Neural cell (in vitro differentiated cells): Measurements from ENCODE around the gene RAP1GAP2. TPM values are rescaled to one million over a fixed set of nuclear protein-coding genes. Genes with fewer than 3 reads are reported as not detected.

Experiments
- H2AFZ ChIP-seq: fragments of 200-600, 300-800 bp; sonication (generic), shearing (Covaris generic); 2 replicates; pipeline ENCODE4 v1.6.0; 2014; ENCODE audit warnings: low read depth, mild to moderate bottlenecking, antibody characterized with exemption, low read length, moderate library complexity
- H3F3A ChIP-seq: fragments of 200-600 bp; shearing (Covaris generic); 2 replicates; pipeline ENCODE4 v1.6.1; 2016; ENCODE audit warnings: mild to moderate bottlenecking, moderate library complexity, mixed read lengths, antibody characterized with exemption, low read length; ENCODE audit not compliant: insufficient read depth, poor library complexity, severe bottlenecking
- H3K27ac ChIP-seq: fragments of 200-600, 300-800 bp; sonication (generic), shearing (Covaris generic); 2 replicates; pipeline ENCODE4 v1.5.1; 2014; ENCODE audit warnings: mild to moderate bottlenecking, low read length, moderate library complexity
- H3K27me3 ChIP-seq: fragments of 300-800, 200-600 bp; sonication (generic), shearing (Covaris generic); 2 replicates; pipeline ENCODE4 v1.6.0; 2014; ENCODE audit warnings: mild to moderate bottlenecking, low read depth, low read length, moderate library complexity; ENCODE audit not compliant: insufficient read depth
- H3K36me3 ChIP-seq: fragments of 300-800, 200-600 bp; sonication (generic), shearing (Covaris generic); 2 replicates; pipeline ENCODE4 v1.5.1; 2014; ENCODE audit warnings: mild to moderate bottlenecking, antibody characterized with exemption, low read length, moderate library complexity; ENCODE audit not compliant: insufficient read depth
- H3K4me2 ChIP-seq: fragments of 300-800, 200-600 bp; sonication (generic), shearing (Covaris generic); 2 replicates; pipeline ENCODE4 v1.6.0; 2014; ENCODE audit warnings: mild to moderate bottlenecking, low read length
- H3K4me3 ChIP-seq: fragments of 300-800, 200-600 bp; sonication (generic), shearing (Covaris generic); 2 replicates; pipeline ENCODE4 v1.5.1; 2014; ENCODE audit warnings: mild to moderate bottlenecking, low read length, moderate library complexity
- H3K79me2 ChIP-seq: fragments of 200-600 bp; shearing (Covaris generic); replicated peaks from 2 replicates; pipeline ENCODE4 v1.6.0; 2014; ENCODE audit warnings: mild to moderate bottlenecking, low read length, moderate library complexity; ENCODE audit not compliant: insufficient read depth
- H3K9ac ChIP-seq: fragments of 300-800, 200-600 bp; sonication (generic), shearing (Covaris generic); 2 replicates; pipeline ENCODE4 v1.6.1; 2016; ENCODE audit warnings: mild to moderate bottlenecking, low read length, mixed read lengths
- H3K9me2 ChIP-seq: fragments of 200-600 bp; shearing (Covaris generic); 2 replicates; pipeline ENCODE4 v1.6.1; 2016; ENCODE audit warnings: mild to moderate bottlenecking, low read length, mixed read lengths; ENCODE audit not compliant: insufficient read depth
- H3K9me3 ChIP-seq: fragments of 200-600, 300-800 bp; sonication (generic), shearing (Covaris generic); 2 replicates; pipeline ENCODE4 v1.6.1; 2016; ENCODE audit warnings: mild to moderate bottlenecking, mixed run types, low read length, moderate library complexity, mixed read lengths
- H4K20me1 ChIP-seq: fragments of 200-600 bp; shearing (Covaris generic); 2 replicates; pipeline ENCODE4 v1.6.1; 2016; ENCODE audit warnings: mild to moderate bottlenecking, mixed run types; ENCODE audit not compliant: insufficient read depth
- CTCF ChIP-seq: fragments of 450-650 bp; IDR thresholded peaks from 2 replicates; pipeline ENCODE4 v1.5.1; 2014; ENCODE audit warnings: antibody characterized with exemption, mild to moderate bottlenecking, moderate library complexity; ENCODE audit not compliant: poor library complexity, severe bottlenecking
- EP300 ChIP-seq: fragments of 450-650 bp; conservative IDR thresholded peaks from 2 replicates; pipeline ENCODE4 v1.6.1; 2014; ENCODE audit warnings: antibody characterized with exemption, mild to moderate bottlenecking, moderate library complexity; ENCODE audit not compliant: poor library complexity, severe bottlenecking
- EZH2 ChIP-seq: fragments of 200-600, 300-800 bp; shearing (Covaris generic), sonication (generic); IDR thresholded peaks from 2 replicates; pipeline ENCODE4 v1.6.1; 2014; ENCODE audit warnings: antibody characterized with exemption, low read length, borderline replicate concordance, mild to moderate bottlenecking; ENCODE audit not compliant: insufficient read depth, poor library complexity, severe bottlenecking
- MXI1 ChIP-seq: fragments of 450-650 bp; conservative IDR thresholded peaks from 2 replicates; pipeline ENCODE4 v1.6.1; 2014; ENCODE audit warnings: antibody characterized with exemption, mild to moderate bottlenecking; ENCODE audit not compliant: poor library complexity, severe bottlenecking
- POLR2AphosphoS5 ChIP-seq: IDR thresholded peaks from 2 replicates; pipeline ENCODE4 v1.6.1; 2012
- RAD21 ChIP-seq: fragments of 450-650 bp; conservative IDR thresholded peaks from 2 replicates; pipeline ENCODE4 v1.6.1; 2014; ENCODE audit warnings: antibody characterized with exemption, mild to moderate bottlenecking, moderate library complexity
- REST ChIP-seq: IDR thresholded peaks from 2 replicates; pipeline ENCODE4 v1.6.1; 2012; ENCODE audit warnings: borderline replicate concordance
- SMC3 ChIP-seq: fragments of 450-650 bp; conservative IDR thresholded peaks from 2 replicates; pipeline ENCODE4 v1.6.1; 2014; ENCODE audit warnings: antibody characterized with exemption, mild to moderate bottlenecking, moderate library complexity; ENCODE audit not compliant: poor library complexity
- TAF1 ChIP-seq: IDR thresholded peaks from 2 replicates; pipeline ENCODE4 v1.6.1; 2012; ENCODE audit warnings: low read depth
- polyA plus RNA-seq: library from polyadenylated mRNA; depleted of rRNA; stranded (reverse); fragments of >200 nt; gene quantifications from 2 replicates; pipeline ENCODE4 v1.2.3, GENCODE V29; 2014

RAP1GAP2 gene
- polyA plus RNA-seq, 1 donor from 2014 or later, result 14.8 TPM

- Histone ChIP-seq H3K4me2 (no peak overlapping the region), H3K27ac (no peak overlapping the region), H2AFZ (no peak overlapping the region), H3K4me3 (no peak overlapping the region), H3K36me3 (no peaks in the 10 kb centered on the region), H3K9me3 (no peaks in the 10 kb centered on the region), H3K27me3 (no peaks in the 10 kb centered on the region), H3K79me2 (no peaks in the 10 kb centered on the region), H3F3A (no peaks in the 10 kb centered on the region), H3K9me2 (no peaks in the 10 kb centered on the region), H4K20me1 (no peaks in the 10 kb centered on the region), H3K9ac (no peak overlapping the region)
- TF ChIP-seq EZH2, result no peak
- TF ChIP-seq POLR2AphosphoS5, result no peak
- no peak for TF ChIP-seq REST
- TF ChIP-seq MXI1, result no peak
- TF ChIP-seq RAD21, result no peak
- no peak for TF ChIP-seq EP300
- no peak for TF ChIP-seq SMC3
- TF ChIP-seq CTCF, result no peak
- no peak for TF ChIP-seq TAF1
Measured at GRCh38 chr17:2911035-2911754, 115.0 kb downstream of the RAP1GAP2 start.

GRCh38 chr17:2911755-2912111, 115.5 kb downstream of the RAP1GAP2 start:
- H3K36me3 ChIP-seq, result no peaks in the 10 kb centered on the region
- no peaks in the 10 kb centered on the region for H3K79me2 ChIP-seq
- H3F3A ChIP-seq, result no peaks in the 10 kb centered on the region
- no peak overlapping the region for H3K9ac ChIP-seq
- TF ChIP-seq CTCF, result no peak
- H4K20me1 ChIP-seq, result no peaks in the 10 kb centered on the region
- no peaks in the 10 kb centered on the region for H3K9me2 ChIP-seq
- no peak overlapping the region for H3K27ac ChIP-seq
- no peak overlapping the region for H3K4me2 ChIP-seq
- no peaks in the 10 kb centered on the region for H3K27me3 ChIP-seq
- H3K4me3 ChIP-seq, result no peak overlapping the region
- H3K9me3 ChIP-seq, result no peaks in the 10 kb centered on the region
- H2AFZ ChIP-seq, result no peak overlapping the region
